Body of pancreas (tissue), 4 donors: Measurements from ENCODE around the gene CAMK2N2.
A peak's percentile ranks its signal among the peaks of the same experiment; 100 is the strongest.

Experiments
- POLR2A ChIP-seq, 3 donors: fragments of 450-650 bp; IDR thresholded peaks; one replicate each; pipeline ENCODE4 v1.6.1; 2016; ENCODE audit warnings: antibody characterized with exemption in 3 of 3, mild to moderate bottlenecking in 2 of 3
- TF ChIP-seq, protein P1 (sequence below), 7 experiments: fragments of 450-650 bp in 4 of 7; fragments of 200-600 bp in 3 of 7; sonication (generic) in 3 of 7; IDR thresholded peaks; one replicate each; pipeline ENCODE4 v1.5.1; 2016 to 2019; ENCODE audit warnings: antibody characterized with exemption in 7 of 7

DNA sequence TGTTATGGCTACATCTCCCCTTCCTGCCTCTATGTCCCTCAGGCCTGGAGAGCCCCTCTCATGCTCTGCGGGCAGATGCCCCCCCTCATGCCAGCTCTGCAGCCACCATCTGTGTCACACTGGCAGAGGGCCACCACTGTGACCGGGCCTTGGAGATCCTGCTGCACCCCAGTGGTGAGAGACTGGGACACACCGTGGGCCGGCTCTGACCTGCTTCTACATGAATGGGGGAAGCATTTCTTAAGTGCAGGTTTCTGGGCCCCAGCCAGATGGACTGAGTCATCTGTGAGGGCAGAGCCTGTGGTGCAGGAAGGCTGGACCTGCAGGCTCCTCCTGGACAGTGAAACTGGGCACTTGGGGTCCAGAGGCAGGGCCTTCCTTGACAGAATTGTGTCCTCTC is 27.1 kb downstream of the CAMK2N2 start:
- TF ChIP-seq, protein P1, sequence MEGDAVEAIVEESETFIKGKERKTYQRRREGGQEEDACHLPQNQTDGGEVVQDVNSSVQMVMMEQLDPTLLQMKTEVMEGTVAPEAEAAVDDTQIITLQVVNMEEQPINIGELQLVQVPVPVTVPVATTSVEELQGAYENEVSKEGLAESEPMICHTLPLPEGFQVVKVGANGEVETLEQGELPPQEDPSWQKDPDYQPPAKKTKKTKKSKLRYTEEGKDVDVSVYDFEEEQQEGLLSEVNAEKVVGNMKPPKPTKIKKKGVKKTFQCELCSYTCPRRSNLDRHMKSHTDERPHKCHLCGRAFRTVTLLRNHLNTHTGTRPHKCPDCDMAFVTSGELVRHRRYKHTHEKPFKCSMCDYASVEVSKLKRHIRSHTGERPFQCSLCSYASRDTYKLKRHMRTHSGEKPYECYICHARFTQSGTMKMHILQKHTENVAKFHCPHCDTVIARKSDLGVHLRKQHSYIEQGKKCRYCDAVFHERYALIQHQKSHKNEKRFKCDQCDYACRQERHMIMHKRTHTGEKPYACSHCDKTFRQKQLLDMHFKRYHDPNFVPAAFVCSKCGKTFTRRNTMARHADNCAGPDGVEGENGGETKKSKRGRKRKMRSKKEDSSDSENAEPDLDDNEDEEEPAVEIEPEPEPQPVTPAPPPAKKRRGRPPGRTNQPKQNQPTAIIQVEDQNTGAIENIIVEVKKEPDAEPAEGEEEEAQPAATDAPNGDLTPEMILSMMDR (IDR thresholded peaks at IDR 0.05), result peak in 2 of 7 experiments; percentile 20 to 40
- TF ChIP-seq POLR2A (IDR thresholded peaks at IDR 0.05), result no peak
